ENCODE measurements around the gene METTL25. TPM values are rescaled to one million over a fixed set of nuclear protein-coding genes. Genes with fewer than 3 reads are reported as not detected.

METTL25 gene
- total and polyA plus RNA-seq, 10 of the 15 experiments (the other 5 are each of a cell fraction or from before 2014, with no cell fraction given): 5.6 to 11.3 (median 8.0) TPM

DNA sequence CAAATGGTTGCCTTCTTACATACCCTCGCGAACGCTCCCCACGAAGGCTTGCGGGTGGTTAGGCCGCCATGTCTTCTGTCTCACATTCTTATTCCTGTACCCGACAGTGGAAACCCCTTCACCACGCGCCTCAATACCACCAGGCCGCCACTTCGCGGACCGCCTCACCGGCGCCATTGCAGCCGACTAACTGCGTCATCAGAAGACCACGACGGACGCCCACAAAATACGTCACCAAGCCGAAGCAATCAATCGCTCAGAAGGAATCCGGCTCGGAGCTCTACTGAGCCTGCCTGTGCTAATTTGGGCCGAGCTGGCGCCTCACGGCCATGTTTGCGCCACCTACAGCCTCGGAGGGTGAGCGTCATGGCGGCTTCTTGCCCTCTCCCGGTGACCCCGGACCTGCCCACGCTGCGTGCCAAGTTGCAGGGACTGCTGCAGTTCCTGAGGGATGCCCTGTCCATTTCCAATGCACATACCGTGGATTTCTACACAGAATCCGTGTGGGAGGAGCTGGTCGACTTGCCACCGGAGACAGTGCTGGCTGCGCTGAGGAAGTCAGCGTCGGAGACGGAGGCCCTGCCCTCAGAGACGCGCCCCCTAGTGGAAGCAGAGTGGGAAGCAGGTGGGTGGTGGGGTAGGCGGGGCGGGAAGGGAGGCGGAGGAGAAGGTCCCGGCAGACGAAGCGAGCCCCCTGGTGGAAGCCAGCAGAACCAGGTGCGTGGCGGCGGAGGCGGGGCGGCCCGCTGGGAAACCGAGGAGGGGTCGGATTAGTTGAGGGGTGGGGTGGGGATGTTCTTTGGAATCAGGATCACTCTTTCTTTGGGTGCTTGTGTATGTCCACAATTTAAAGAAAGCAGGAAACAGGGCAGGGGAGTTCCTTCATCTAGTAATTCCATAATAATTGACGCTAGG is at the start of gene METTL25, which contains the start of gene CCDC59 (continued):
- TF ChIP-seq, protein P1, sequence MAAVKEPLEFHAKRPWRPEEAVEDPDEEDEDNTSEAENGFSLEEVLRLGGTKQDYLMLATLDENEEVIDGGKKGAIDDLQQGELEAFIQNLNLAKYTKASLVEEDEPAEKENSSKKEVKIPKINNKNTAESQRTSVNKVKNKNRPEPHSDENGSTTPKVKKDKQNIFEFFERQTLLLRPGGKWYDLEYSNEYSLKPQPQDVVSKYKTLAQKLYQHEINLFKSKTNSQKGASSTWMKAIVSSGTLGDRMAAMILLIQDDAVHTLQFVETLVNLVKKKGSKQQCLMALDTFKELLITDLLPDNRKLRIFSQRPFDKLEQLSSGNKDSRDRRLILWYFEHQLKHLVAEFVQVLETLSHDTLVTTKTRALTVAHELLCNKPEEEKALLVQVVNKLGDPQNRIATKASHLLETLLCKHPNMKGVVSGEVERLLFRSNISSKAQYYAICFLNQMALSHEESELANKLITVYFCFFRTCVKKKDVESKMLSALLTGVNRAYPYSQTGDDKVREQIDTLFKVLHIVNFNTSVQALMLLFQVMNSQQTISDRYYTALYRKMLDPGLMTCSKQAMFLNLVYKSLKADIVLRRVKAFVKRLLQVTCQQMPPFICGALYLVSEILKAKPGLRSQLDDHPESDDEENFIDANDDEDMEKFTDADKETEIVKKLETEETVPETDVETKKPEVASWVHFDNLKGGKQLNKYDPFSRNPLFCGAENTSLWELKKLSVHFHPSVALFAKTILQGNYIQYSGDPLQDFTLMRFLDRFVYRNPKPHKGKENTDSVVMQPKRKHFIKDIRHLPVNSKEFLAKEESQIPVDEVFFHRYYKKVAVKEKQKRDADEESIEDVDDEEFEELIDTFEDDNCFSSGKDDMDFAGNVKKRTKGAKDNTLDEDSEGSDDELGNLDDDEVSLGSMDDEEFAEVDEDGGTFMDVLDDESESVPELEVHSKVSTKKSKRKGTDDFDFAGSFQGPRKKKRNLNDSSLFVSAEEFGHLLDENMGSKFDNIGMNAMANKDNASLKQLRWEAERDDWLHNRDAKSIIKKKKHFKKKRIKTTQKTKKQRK (IDR thresholded peaks at IDR 0.05; ENCODE audit: low read depth, low read length): peak; percentile 83
- peak; percentile 100 for TF ChIP-seq ZNF207 (IDR thresholded peaks at IDR 0.05; ENCODE audit: borderline replicate concordance)
- TF ChIP-seq, protein P2, sequence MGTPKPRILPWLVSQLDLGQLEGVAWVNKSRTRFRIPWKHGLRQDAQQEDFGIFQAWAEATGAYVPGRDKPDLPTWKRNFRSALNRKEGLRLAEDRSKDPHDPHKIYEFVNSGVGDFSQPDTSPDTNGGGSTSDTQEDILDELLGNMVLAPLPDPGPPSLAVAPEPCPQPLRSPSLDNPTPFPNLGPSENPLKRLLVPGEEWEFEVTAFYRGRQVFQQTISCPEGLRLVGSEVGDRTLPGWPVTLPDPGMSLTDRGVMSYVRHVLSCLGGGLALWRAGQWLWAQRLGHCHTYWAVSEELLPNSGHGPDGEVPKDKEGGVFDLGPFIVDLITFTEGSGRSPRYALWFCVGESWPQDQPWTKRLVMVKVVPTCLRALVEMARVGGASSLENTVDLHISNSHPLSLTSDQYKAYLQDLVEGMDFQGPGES (IDR thresholded peaks at IDR 0.05): 0 out of 2 replicates have a peak, but pooled peaks have one; percentile 23
- peak; percentile 62 for TF ChIP-seq BRCA1 (IDR thresholded peaks at IDR 0.05; ENCODE audit: low read depth, low read length)
- TF ChIP-seq, protein P3, sequence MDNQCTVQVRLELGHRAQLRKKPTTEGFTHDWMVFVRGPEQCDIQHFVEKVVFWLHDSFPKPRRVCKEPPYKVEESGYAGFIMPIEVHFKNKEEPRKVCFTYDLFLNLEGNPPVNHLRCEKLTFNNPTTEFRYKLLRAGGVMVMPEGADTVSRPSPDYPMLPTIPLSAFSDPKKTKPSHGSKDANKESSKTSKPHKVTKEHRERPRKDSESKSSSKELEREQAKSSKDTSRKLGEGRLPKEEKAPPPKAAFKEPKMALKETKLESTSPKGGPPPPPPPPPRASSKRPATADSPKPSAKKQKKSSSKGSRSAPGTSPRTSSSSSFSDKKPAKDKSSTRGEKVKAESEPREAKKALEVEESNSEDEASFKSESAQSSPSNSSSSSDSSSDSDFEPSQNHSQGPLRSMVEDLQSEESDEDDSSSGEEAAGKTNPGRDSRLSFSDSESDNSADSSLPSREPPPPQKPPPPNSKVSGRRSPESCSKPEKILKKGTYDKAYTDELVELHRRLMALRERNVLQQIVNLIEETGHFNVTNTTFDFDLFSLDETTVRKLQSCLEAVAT (IDR thresholded peaks at IDR 0.05): peak; percentile 100
- TF ChIP-seq, protein P4, sequence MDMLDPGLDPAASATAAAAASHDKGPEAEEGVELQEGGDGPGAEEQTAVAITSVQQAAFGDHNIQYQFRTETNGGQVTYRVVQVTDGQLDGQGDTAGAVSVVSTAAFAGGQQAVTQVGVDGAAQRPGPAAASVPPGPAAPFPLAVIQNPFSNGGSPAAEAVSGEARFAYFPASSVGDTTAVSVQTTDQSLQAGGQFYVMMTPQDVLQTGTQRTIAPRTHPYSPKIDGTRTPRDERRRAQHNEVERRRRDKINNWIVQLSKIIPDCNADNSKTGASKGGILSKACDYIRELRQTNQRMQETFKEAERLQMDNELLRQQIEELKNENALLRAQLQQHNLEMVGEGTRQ (IDR thresholded peaks at IDR 0.05; ENCODE audit: borderline replicate concordance, low read depth, low read length): no peak; the same call in 1 of the 2 replicates
- peak; percentile 83 for TF ChIP-seq CHD2 (IDR thresholded peaks at IDR 0.05; ENCODE audit: borderline replicate concordance, low read depth, low read length)
- TF ChIP-seq TCF7 (IDR thresholded peaks at IDR 0.05; ENCODE audit: borderline replicate concordance): no peak
- TF ChIP-seq SP1 (IDR thresholded peaks at IDR 0.05; ENCODE audit: low read depth, low read length): peak; percentile 90
- TF ChIP-seq MYB (IDR thresholded peaks at IDR 0.05; ENCODE audit: borderline replicate concordance, low read depth, low read length): no peak
- peak; percentile 78; the same call in 1 of the 2 replicates for TF ChIP-seq ZBED1 (IDR thresholded peaks at IDR 0.05; ENCODE audit: borderline replicate concordance)
- no peak for TF ChIP-seq YBX1 (IDR thresholded peaks at IDR 0.05)
- TF ChIP-seq, protein P5, sequence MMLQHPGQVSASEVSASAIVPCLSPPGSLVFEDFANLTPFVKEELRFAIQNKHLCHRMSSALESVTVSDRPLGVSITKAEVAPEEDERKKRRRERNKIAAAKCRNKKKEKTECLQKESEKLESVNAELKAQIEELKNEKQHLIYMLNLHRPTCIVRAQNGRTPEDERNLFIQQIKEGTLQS (IDR thresholded peaks at IDR 0.05; ENCODE audit: borderline replicate concordance, extremely low read depth, low read depth, low read length): peak; percentile 92
- peak; percentile 80; the same call in 1 of the 2 replicates for TF ChIP-seq PAX8 (IDR thresholded peaks at IDR 0.05)
- TF ChIP-seq CREB1 (IDR thresholded peaks at IDR 0.05; ENCODE audit: low read depth): peak; percentile 100
- TF ChIP-seq, protein P6, sequence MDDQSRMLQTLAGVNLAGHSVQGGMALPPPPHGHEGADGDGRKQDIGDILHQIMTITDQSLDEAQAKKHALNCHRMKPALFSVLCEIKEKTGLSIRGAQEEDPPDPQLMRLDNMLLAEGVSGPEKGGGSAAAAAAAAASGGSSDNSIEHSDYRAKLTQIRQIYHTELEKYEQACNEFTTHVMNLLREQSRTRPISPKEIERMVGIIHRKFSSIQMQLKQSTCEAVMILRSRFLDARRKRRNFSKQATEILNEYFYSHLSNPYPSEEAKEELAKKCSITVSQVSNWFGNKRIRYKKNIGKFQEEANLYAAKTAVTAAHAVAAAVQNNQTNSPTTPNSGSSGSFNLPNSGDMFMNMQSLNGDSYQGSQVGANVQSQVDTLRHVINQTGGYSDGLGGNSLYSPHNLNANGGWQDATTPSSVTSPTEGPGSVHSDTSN (IDR thresholded peaks at IDR 0.05; ENCODE audit: insufficient replicate concordance, low read depth, low read length): no peak

Data from GM12878 (cell line).